Measurements from ENCODE around the gene PGAP6.

PGAP6 gene

DNA sequence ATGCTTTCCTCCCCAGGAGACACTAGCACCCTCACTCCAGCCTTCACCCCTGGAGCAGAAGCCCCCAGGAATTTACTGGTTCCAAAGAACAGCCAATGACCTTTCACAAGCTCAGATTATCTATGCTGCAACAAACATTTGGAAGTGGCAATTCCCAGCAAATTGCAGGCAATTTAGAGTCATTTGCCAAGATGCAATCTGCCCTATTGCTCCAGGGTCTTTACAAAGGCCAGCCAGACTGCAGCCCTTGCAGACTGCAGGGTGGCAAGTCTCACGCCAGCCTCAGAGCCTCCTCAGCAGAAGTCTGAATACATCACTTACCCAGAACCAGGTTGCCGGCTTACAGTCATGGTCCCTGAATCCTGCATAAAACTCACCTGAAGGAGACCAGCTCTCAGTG is 51.0 kb downstream of the PGAP6 start:
- no peak for DNase-seq (ENCODE audit: low read depth in 2 of 2)

DNA sequence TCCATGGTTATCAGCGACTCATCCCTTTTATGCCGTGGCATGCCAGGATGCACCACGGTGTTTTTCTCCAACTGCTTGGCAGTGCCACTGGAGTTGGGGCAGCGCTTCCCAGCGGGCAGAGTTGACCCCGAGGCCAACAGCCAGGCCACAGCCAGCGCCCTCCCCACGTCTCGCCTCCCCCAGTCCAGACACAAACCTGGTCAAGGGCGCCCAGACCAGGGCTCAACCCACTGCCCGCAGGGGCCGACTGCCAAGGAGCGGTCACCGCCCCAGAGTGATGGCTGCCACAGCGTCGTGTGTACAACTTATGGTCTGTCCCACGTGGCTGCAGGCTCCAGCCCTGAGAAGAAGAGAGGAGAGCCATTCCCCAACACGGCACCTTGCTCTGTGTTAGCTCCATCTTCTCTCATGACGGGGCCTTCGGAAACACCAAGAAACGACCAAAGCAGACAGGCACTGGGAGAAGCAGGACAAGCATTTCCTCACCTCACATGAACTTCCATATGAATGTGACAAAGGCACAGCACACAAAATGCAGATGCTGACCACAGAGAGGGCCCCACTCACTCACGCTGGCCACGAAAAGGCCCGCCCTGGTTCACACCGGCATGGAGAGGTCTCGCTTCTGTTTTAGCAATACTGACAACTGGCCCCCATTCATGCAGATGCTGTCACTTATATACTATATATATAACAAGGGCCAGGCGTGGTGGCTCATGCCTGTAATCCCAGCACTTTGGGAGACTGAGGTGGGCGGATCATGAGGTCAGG is 56.2 kb downstream of the PGAP6 start:
- DNase-seq (ENCODE audit: low read depth in 2 of 2) = no peak

DNA sequence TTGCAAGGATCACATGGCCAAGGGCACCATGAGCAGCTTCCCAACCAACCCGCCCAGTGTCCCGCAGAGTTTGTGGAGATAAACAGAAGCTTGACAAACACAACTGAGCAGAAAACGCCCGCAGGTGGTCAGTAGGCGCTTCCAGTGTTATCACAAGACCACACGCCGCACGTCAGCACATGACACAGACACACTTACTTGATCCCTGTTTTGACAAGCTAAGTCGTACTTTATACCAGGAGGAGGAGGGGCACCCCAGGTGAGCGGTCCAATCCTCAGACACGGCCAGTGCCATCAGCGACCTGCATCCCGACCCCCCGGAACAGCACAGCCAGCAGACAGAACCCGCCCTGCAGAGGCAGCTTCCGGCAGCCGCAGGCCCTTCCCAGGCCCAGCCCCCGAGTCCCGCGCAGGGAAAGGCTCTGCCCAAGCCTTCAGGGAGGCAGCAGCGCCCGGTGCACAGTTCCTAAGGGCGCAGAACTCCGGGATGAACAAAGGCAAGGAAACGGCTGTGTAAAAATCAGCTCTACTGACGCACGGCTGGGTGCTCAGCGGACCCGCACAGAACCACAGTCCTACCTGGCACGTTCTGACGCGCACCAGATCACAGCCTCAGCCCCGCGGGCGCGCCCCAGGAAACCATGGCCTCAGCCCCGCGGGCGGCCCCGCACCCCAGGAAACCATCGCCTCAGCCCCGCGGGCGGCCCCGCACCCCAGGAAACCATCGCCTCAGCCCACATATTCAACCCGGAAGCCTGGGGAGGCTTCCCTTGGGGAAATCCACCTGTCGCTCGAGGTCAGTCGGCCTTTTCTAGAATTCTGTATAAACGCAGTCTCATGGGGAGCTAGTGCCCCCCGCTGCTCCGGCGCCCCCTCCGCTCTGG is 57.1 kb downstream of the PGAP6 start:
- DNase-seq (ENCODE audit: low read depth in 2 of 2) = no peak

GRCh38 chr16:324201-324450 is 57.7 kb downstream of the PGAP6 start:
- DNase-seq (ENCODE audit: low read depth in 2 of 2) = no peak

DNA sequence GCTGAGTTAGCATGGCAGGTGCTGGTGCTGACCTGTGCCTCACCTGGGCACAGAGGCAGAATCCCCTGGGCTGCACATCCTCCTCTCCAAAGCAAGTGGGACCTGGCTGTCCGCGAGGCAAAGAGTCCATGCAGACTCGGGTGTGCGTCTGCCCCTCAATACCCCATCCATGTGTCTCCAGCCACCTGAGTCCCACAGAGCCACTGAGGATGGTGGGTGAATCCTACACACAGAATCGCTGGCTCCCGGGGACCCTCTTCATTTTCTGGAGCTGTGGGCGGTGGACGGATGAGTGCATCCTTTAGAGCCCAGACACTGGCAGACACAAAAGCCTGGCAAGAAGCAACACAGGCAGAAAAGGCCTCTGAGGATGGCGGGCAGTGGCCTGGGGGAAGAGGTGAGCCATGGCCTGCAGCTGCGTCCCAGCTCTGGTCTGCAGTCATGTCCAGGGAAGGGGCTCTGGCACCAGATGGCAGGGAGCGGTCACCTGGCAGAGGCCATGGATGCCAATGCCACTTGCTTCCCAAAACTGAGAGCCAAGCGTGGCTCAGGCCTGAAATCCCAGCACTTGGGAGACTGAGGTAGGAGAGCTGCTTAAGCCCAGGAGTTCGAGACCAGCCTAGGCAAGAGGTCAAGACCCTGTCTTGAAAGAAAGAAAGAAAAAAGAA is 59.2 kb downstream of the PGAP6 start:
- DNase-seq (ENCODE audit: low read depth in 2 of 2) = no peak

- no peak for DNase-seq (ENCODE audit: low read depth in 2 of 2)
These were observed 60.2 kb downstream of the PGAP6 start for GRCh38 chr16:321532-321931.
